G401.6 (cell line): ENCODE results near the gene C2orf68.
A peak's percentile ranks its signal among the peaks of the same experiment; 100 is the strongest.
"Not testable (repeated sequence)": the region's sequence is repeated elsewhere in the genome, so short reads cannot be mapped to it uniquely, and the experiment has no call there.

ENCODE experiments used
- FAIRE-seq: peaks from 2 replicates; lab custom pipeline; 2012; peaks lifted over from hg19 to GRCh38; lab: Jason Lieb, UNC

The C2orf68 gene, protein sequence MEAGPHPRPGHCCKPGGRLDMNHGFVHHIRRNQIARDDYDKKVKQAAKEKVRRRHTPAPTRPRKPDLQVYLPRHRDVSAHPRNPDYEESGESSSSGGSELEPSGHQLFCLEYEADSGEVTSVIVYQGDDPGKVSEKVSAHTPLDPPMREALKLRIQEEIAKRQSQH

DNA sequence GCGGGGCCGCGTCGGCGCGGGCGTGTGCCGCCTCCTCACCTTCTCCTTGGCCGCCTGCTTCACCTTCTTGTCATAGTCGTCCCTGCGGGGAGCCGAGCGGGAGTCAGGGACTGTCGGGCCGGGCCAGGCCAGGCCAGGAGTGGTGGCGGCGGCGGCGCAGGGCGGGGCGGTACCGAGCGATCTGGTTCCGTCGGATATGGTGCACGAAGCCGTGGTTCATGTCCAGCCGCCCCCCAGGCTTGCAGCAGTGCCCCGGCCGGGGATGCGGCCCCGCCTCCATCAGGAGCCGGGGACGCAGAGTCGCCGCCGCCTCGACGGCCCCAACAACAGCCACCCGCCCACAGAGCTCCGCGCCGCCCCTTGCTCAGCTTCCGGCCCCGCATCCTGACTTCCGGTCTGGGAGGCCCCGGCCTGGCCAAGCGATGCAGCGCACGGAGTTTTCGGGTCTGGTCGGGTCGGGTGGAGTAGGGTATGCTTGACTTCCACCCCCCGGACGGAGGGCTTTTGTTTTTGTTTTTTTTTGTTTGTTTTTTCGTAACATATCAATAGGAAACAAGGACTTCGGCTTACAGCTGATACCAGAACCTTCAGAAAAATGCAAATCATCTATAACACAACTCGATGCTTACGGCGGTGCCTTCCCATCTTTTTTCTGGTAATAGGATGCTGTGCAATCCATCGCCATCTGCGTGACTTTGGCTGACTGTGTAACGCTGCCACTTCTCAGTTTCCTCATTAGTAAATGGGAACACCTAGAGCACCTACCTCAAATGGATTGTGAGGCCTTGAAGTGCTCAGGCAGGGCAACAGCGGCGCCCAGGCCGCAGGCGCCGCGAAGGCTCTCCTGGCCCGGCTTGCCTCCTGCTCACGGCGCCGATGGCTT lies at the start of gene C2orf68:
Gene C2orf68 (minus strand): TSS at position 362 of the 883 bp plus-strand sequence. CDS start 82 bp downstream, at position 280.
- peak; percentile 84 for FAIRE-seq

DNA sequence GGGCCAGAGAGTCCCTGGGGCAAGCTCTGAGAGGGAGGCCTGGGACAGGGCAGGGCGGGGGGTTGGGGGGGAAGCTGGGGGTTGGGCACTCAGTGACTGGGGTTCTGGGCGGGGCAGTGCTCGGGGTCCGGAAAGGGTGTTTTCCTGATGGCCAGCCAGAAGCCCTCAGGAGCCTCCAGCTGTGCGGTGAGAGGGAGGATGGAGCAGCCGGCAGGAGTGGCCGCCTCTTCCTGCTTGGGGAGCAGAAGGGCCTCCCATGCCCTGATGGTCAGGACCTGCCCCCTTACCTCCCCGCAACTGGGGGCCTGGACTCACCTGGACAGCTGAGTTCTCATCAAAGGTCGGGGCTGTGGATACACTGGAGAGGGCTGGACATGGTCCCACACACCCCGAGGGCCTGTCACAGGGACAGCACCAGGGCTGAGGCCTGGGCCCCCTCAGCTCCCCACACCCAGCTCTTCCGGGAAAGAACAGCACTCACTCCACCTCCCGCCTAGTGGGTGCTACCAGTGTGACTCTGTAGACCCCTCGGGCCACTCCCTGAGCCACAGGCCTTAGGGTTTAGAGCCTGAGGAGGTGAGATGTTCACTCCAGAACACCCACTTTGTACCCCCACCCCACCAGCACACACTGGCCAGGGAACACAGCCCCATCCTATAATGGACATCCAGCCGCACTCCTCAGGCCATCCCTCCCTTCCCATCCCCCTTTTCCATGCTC lies 49.4 kb upstream of the C2orf68 start:
- FAIRE-seq, result no peak

DNA sequence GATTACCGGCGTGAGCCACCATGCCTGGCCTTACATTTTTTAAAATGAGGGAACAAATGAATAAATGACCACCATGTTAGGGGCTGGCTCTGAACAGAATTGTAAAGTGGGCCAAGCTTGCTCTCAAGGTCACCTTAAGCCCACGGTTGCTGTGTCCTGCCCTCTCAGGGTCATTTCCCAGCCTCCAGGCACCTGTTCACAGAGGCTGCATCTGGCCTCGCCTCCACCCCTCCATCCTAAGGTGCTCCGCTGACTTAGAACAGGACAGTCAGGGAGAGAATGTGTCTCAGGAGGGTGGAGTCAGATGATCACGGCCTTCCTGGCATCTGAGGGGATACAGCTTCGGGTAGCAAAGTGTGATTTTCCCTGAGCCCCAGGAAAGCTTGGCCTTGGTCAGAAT lies 48.9 kb upstream of the C2orf68 start:
- FAIRE-seq, result no peak

DNA sequence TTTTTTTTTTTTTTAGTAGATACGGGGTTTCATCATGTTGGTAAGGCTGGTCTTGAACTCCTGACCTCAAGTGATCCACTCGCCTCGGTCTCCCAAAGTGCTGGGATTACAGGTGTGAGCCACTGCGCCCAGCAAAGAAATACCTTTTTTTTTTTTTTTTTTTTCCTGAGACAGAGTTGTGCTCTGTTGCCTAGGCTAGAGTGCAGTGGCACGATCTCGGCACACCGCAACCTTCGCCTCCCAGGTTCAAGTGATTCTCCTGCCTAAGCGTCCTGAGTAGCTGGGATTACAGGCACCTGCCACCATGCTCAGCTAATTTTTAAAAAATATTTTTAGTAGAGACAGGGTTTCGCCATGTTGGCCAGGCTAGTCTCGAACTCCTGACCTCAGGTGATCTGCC lies 48.4 kb upstream of the C2orf68 start:
- not testable (repeated sequence) for FAIRE-seq

DNA sequence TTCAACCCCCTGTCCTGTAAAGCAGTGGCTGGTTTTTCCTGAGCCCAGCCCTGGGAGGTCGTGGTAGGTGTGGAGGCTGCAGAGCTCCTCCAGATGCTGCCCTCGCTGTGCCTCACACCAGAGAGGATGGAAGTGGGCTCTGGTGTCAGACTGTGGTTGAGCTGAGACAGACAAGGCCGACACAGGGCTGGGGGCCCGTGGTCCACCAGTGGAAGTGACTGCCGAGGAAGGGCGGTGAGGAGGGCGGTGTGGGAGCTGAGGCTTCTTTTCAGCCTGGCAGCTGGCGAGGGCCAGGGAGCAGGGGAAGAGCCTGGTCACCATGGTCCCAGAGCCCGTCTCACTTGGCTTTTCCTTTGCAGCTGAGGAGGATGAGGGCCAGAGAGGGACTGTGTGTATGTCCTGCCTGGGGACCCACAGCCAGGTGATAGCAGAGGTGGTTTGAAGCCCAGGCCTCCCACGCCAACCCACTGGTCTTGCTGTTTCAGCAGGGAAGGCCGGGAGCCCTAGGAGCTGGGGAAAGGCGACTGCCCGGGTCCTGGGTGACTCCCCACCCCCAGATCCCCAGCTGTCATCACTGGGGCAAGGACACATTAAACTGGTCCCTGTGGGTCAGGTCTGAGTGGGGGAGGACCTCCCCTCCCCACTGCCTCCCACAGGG lies 47.6 kb upstream of the C2orf68 start:
- no peak for FAIRE-seq

DNA sequence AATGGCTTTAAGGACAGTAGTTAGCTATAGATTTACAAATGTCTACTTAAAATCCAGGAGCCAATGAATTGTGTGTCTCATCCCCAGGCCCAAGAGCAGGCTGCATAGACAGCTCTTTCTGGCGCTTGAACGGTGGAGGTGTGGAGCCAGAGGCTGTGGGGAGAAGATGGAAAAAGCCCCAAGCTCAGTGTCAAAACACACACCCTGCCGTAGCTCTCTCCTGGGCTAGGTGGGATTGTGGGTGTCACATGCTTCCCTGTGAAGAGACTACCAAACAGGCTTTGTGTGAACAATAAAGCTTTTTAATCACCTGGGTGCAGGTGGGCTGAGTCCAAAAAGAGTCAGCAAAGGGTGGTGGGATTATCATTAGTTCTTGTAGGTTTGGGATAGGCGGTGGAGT lies 45.5 kb upstream of the C2orf68 start:
- not testable (repeated sequence) for FAIRE-seq

DNA sequence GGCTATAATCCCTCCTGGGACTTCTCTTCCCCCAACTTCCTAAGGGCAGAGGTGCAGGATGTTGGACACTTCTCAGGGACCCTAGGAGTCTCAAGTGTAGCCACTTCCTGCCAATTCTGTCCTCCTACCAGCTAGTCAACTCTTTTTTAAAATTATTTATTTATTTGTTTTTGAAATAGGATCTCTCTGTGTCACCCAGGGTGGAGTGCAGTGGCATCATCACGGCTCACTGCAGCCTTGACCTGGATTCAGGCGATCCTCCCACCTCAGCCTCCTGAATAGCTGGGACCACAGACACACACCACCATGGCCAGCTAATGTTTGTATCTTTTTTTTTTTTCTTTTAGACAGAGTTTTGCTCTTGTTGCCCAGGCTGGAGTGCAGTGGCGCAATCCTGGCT lies 44.6 kb upstream of the C2orf68 start:
- no peak for FAIRE-seq

DNA sequence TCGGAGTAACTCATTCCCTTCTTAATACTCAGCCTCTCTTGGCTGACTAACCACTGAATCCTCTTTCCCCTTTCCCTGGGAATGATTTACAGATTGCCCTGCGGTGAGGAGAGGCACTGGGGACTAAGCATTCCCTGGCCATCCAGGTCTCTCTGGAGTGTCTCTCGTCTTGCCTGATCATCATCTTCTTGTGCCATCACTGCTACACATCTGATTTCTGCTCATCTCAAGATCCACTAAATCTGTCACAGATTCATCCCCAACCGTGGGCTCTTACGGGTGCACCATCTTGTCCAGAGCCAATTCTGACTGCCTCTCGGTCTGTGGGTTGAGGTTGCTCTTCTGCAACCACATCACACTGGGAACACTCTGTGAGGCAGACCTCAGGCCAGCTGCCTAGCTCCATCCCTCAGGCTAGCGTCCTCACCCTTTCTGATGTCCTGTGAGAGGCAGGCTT lies 44.1 kb upstream of the C2orf68 start:
- no peak for FAIRE-seq

DNA sequence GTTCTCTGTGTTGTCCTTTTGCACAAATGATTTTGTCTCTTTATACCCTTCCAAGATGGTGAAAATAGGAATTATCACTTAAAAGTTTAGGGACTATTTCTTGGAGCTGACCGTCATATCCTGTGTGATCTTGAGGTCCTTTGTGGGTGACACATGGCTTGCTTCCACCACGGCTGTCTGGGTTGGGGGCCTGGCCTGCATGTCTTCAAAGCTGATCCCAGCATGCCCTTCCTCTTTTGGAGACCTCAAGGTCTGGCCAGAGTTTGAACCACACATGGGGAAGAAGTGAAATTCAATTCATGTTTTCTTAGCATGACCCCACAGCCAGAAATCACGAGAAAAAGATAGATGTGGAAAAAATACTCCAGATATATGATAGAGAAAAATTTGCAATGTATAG lies 42.1 kb upstream of the C2orf68 start:
- no peak for FAIRE-seq

DNA sequence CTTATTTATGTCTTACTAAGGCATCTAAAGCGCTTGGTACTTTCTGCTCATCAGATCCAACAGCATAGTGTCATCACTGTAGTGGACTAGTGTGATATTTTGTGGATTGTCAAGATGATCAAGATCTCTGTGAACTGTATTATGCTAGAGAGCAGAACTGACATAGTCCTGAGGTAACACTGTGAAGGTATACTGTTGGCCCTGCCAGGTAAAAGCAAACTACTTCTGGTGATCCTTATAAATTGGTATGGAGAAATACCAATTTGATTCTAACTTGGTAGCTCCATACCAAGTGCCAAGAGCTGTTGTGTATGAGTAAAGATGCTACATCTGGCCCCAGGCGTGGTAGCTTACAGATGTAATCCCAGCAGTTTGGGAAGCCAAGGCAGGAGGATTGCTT lies 40.2 kb upstream of the C2orf68 start:
- no peak for FAIRE-seq

DNA sequence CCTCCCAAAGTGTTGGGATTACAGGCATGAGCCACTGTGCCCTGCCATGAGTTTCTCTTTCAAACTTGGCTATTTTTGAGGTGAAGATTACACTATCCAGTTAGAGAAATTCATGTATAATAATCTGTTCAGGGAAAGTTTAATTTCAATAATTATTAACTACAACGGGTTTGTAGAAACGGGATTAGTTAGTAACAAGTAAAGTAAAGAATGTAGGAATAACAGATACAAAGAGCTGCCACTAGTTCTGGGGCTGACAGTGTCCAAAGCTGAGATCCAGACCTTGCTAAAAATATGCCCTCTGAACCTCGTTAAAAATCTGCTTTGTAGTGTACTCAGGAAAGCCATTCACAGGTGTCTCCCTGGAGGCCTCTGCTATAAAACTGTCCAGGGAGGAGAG lies 39.2 kb upstream of the C2orf68 start:
- FAIRE-seq, result no peak

DNA sequence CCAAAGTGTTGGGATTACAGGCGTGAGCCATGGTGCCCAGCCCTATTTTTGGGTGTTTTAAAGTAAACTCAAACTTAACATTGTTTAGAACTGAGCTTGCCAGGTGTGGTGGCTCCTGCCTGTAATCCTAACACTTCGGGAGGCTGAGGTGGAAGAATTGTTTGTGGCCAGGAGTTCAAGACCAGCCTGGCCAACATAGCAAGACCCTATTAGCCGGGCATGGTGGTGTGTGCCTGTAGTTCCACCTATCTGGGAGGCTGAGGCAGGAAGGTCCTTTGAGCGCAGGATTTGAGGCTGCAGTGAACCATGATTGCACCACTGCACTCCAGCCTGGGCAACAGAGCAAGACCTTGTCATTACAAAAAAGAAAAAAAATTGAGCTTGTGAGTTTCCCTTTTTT lies 38.6 kb upstream of the C2orf68 start:
- no peak for FAIRE-seq

DNA sequence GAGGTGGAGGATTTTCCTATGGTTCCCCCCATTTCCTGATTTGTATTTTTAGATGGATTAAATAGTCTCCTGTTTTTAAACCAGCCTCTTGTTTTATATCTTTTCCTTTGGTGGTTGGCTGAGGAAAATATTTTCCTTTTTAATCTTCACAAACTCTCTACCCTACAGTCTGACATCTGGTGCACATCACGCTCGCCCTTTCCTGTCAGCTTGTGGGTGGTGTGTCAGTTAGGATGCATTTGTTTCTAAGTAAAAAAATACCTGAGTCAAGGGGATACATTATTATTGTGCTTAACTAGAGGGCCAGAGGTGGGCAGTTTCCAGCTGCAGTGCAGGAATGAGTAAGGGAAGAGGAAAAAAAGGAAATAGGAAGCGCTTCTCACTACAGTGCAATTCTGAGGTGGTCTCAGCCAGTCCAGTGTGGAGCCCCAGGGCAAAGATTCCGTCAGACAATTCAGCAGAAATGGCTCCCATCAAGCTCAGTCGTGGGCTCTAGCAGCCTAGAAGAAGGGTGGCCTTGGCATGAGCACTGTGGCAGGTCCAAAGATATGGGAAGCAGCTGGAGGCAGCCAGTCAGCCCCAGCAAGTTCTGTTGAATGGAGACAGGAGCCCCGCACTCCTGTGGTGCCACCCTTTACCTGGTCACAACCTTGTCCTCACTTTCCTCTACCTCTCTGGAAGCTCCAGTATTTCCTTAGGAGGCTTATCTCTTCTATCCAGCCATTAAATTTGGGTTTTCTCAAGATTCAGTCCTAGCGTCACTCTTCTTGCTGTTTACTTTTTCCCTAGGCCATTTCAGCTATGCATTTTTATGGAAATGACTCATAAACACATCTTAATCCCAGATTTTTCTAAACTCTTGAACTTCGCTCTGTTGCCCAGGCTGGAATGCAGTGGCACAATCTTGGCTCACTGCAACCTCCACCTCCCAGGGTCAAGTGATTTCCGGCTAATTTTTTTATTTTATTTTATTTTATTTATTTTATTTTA lies 37.6 kb upstream of the C2orf68 start:
- FAIRE-seq, result no peak

DNA sequence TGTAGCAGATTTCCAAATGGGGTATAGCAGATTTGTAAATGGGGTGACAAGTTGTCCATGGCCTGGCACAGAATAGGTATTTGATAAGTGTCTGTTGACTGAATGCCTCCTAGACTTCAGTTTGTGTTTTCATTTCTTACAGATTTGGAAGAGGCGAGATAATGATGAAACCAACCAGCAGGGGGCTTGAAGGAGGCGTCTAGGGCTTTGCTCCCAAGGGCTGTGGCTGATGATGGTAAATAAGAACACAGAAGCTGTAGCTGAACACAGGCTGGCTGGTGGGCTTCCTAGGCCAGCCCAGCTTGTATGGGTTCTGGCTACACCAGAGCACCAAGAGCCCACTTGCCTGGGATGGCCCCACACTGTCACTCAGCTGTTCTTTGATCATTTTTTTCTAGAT lies 36.8 kb upstream of the C2orf68 start:
- FAIRE-seq, result no peak

DNA sequence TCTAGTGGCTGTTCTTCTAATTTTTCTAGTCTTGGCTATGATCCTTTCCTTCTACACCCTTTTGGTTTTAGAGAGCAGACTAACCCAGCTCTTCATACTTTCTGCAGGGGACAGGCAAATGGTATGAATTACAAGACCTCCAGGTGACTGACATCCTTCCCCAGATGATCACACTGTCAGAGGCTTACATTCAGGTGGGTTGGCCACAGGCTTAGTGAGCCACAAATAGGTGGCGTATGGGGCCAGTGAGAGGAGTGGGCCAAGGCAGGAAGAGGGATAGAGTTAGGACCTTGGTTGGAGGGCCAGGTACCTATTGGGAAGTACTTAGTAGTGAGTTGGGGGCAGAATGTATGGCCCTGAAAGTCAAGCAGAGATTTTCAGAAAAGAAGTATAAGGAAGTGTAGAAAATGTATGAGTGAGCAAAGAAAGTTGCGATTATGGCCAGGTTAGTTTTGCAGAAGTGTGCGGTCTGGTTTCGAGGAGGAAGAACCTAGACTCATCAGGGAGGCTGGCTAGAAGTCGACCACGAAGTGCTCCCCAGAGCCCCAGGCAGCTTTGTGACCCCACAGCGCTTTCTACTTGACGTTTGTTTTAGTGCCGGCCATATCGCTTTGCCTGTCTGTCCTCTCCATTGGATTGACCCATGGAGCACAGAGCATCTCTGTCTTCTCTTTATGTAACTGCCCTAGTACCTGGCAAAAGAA lies 36.1 kb upstream of the C2orf68 start:
- FAIRE-seq, result no peak

DNA sequence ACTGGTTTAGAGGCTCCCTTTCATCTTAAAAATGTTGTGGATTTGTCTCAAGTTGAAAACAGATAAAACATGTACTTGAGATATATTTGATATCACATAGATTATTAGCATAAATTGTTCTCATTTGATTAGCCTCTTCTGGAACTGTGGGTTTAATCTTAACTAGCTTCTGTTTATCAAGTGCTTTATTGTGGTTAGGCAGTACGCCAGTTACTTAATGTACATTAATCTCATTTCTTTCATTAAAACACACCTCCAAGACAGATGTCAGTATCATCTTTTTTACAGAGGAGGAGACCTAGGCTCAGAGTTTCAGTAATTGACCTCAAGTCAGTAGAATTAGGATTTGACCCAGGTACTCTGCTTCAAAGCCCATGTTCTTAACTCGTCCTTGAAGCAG lies 34.3 kb upstream of the C2orf68 start:
- FAIRE-seq, result no peak

DNA sequence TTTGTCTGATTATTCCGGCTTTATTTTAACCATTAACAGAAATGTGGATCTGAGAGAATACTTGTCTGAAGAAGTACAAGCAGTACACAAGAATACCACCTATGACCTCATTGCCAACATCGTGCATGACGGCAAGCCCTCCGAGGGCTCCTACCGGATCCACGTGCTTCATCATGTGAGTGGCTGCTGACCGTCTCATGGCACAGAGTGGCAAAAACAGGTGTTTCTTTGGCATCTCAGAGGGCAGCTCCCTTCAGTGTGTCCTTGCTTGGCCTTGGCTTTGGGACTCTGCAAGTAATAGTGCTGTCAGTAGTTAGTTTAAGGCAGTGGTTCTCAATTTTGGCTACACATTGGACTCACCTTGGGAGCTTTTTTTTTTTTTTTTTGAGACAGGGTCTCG lies 33.0 kb upstream of the C2orf68 start:
- FAIRE-seq, result no peak

DNA sequence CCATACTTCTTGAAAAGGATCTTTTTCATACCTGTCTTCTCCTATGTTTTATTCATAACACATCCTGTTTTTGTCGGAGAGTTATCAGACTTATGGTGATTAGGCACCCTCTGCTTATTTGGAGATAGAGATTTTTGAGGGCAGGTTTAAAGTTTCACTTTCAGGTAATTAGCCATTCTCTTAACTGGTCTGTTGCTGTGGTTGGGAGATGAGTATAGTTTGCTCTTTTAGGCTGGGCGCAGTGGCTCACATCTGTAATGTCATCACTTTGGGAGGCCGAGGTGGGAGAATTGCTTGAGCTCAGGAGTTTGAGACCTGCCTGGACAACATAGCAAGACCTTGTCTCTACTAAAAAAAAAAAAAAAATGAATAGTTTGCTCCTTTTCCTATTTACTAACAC lies 30.9 kb upstream of the C2orf68 start:
- no peak for FAIRE-seq

DNA sequence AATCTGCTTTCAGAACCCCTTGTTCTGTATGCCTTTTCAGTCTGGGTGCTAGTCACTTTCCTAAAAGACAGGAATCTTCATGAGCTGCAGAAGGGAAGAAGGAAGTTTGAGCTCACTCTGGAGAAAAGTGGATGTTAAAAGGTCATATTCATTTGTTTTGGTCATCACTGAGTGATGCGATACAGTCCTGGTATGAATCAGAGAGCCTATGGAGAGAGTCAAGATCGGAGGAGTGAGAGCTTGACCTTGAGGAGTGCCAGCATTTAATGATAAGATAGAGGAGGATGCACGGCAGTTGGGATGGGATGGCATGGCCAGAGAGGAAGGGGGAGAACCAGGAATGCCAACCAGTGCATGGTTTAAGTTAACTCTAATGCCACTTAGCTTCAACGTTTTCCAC lies 23.8 kb upstream of the C2orf68 start:
- FAIRE-seq, result no peak

DNA sequence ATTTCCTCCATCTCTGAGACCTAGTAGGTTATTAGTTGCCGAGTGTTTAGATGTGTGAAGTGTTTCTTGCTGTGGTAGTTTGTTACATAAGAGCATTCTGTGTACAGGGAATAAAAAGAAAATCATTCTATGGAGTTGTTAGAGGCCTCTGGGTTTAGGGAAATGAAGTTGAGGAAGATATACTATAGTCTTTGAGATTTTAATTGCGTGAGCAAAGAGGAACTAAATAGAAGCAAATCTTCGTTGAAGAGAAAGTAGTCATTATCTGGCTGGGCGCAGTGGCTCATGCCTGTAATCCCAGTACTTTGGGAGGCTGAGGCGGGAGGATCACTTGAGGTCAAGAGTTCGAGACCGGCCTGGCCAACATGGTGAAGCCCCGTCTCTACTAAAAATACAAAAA lies 23.1 kb upstream of the C2orf68 start:
- FAIRE-seq, result no peak

DNA sequence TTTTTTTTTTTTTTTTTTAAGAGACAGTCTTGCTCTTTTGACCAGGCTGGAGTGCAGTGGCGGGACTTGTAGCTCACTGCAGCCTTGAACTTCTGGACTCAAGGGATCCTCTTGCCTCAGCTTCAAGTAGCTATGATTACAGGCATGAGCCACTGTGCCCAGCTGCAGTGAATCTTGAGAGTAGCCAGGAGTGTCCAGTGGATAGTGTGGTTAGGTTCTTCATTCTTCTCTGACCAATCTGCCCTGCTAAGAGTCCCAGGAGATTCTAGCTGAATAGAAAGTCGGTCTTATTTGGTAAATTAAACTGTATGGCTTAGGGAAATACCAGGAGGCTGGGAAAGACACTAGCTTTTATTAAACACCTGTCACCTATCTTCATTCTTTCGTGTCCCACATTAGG lies 19.4 kb upstream of the C2orf68 start:
- FAIRE-seq, result no peak
